ENCODE results near the gene CEP350.
"Not testable (repeated sequence)": the region's sequence is repeated elsewhere in the genome, so short reads cannot be mapped to it uniquely, and the experiment has no call there.

The CEP350 gene

DNA sequence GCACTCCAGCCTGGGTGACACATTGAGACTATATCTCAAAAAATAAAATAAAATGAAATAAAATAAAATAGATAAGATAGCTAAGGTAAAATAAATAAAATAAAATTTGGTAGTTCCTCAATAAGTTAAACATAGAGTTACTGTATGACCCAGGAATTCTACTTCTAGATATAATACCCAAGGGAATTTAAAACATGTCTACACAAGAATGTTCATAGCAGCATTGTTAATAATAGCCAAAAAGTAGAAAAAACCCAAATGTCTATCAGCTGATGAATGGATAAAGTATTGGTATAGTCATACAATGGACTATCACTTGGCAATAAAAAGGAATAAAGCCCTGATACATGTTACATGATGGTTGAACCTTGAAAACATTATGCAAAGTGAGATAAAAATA lies 47.8 kb downstream of the CEP350 start:
- Mint-ChIP-seq H3K27me3 (no peaks in the 10 kb centered on the region), H3K4me3 (no peak overlapping the region), H3K9me3 (no peaks in the 10 kb centered on the region), H3K27ac (no peak overlapping the region), H3K4me1 (ENCODE audit: low read depth) (peaks cover 6% of the 10 kb centered on the region), H3K36me3 (ENCODE audit: low read depth) (peaks cover 42% of the 10 kb centered on the region)

DNA sequence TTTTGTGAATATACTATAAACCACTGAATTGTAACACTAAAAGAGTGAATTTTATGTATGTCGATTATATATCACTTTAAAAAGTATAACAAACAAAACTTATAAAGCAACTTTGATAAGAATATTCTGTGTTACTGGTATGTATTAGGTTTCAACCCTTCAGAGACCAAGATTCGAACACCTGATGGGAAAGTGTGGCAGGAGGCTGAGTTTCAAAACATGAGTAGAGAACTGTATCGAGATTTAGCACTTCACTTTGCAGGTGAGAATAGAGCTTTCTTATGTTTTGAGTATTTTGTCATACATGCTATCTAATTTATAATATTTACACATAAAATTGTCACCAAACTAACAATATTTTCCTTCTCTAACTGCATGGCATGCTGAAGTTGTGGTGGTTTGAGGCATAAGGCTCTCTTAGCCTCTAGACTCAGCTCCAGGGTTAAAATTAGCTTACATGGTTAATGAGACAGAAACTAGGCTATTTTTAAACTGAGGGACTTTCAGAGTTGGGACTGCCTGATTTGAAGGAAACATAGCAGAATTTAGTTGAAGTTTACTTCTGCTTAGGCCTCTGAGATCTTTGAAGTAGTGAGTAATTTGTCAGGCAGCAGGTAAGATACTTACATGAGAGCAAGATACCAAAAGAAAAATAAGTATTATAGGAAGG lies 48.6 kb downstream of the CEP350 start:
- H3K4me1 Mint-ChIP-seq (ENCODE audit: low read depth) = peaks cover 6% of the 10 kb centered on the region
- no peak overlapping the region for H3K4me3 Mint-ChIP-seq
- H3K9me3 Mint-ChIP-seq = no peaks in the 10 kb centered on the region
- H3K27me3 Mint-ChIP-seq = no peaks in the 10 kb centered on the region
- H3K27ac Mint-ChIP-seq = no peak overlapping the region
- peaks cover 49% of the 10 kb centered on the region for H3K36me3 Mint-ChIP-seq (ENCODE audit: low read depth)

DNA sequence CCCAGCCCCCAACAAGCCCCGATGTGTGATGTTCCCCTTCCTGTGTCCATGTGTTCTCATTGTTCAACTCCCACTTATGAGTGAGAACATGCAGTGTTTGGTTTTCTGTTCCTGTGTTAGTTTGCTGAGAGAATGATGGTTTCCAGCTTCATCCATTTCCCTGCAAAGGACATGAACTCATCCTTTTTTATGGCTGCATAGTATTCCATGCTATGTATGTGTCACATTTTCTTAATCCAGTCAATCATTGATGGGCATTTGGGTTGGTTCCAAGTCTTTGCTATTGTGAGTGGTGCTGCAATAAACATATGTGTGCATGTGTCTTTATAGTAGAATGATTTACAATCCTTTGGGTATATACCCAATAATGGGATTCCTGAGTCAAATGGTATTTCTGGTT lies 52.2 kb downstream of the CEP350 start:
- not testable (repeated sequence) for H3K9me3 Mint-ChIP-seq; H3K4me3 Mint-ChIP-seq; H3K27me3 Mint-ChIP-seq; H3K27ac Mint-ChIP-seq; H3K4me1 Mint-ChIP-seq (ENCODE audit: low read depth)
- H3K36me3 Mint-ChIP-seq (ENCODE audit: low read depth) = peaks cover 44% of the 10 kb centered on the region

DNA sequence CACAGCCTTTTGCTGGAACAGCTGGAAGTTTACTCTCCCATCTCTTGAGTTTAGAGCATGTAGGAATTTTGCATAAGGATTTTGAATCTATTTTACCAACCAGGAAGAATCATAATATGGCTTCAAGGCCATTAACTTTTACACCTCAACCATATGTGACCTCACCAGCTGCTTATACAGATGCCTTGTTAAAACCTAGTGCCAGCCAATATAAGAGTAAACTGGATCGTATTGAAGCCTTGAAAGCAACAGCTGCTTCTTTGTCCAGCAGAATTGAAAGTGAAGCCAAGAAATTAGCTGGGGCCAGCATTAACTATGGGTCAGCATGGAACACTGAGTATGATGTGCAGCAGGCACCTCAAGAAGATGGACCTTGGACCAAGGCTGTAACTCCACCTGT lies 65.4 kb downstream of the CEP350 start:
- Mint-ChIP-seq H3K36me3 (ENCODE audit: low read depth) (peaks cover 70% of the 10 kb centered on the region), H3K9me3 (no peaks in the 10 kb centered on the region), H3K4me3 (no peak overlapping the region), H3K27ac (no peak overlapping the region), H3K27me3 (no peaks in the 10 kb centered on the region), H3K4me1 (ENCODE audit: low read depth) (no peaks in the 10 kb centered on the region)

DNA sequence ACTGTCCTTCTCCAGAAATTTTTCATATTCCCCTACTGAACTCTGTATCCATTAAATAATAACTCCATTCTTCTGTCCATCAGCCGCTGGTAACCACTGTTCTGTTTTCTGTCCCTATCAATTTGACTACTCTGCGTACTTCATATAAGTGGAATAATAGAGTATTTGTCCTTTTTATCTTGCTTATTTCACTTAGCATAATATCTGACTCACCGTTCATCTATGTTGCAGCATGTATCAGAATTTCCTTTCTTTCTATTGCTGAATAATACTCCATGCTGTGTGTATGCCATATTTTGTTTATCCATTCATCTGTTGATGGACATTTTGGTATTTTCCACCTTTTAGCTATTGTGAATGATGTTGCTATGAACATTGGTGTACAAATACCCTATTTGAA lies 71.9 kb downstream of the CEP350 start:
- Mint-ChIP-seq H3K27ac (no peak overlapping the region), H3K4me3 (no peak overlapping the region), H3K27me3 (no peaks in the 10 kb centered on the region), H3K4me1 (ENCODE audit: low read depth) (no peaks in the 10 kb centered on the region), H3K36me3 (ENCODE audit: low read depth) (peaks cover 43% of the 10 kb centered on the region), H3K9me3 (no peaks in the 10 kb centered on the region)

DNA sequence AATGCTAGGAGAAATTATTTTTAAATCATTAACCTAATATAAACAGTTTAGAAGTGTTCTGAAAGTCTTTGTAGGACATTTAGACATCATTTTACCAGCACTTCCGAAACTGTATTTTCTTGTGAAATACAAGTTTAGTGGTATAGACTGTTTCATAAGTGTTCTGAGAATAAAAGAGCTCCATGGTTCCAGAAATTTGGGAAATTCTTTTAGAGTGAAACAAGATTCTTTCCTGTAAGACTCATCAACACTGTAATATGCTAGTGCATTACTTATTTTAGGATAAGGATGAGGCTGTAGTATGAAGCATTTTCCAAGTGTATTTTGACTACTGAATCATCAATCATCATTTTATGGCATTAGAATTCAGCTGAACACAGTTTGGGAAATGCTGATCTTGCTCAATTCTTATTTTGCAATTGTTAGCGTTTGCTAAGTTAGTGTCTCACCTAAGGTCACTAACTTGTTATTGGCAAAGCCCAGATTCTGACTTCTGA lies 73.4 kb downstream of the CEP350 start:
- Mint-ChIP-seq H3K27me3 (no peaks in the 10 kb centered on the region), H3K36me3 (ENCODE audit: low read depth) (peaks cover 29% of the 10 kb centered on the region), H3K9me3 (no peaks in the 10 kb centered on the region), H3K4me1 (ENCODE audit: low read depth) (no peaks in the 10 kb centered on the region), H3K4me3 (no peak overlapping the region), H3K27ac (no peak overlapping the region)

DNA sequence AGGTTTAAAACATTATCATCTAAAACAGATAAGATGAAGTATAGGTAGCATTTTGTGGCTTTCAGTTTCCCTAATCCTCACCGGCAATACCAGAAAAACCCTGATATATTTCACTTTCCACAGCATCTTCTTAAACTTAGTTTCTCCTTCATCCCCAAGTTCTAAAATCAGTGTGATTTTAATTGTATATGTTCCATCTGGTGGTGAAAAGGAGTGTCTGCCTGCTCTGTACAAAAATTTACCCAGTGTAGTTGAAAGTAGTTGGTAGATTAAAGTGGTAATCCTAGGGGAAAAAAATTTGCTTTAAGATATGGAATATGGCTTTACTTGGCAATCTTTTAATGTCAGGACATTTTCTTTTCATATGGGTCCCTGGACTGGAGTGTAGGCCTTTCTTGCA lies 74.3 kb downstream of the CEP350 start:
- peaks cover 28% of the 10 kb centered on the region for H3K36me3 Mint-ChIP-seq (ENCODE audit: low read depth)
- H3K27ac Mint-ChIP-seq = no peak overlapping the region
- H3K4me1 Mint-ChIP-seq (ENCODE audit: low read depth) = no peaks in the 10 kb centered on the region
- no peaks in the 10 kb centered on the region for H3K9me3 Mint-ChIP-seq
- no peaks in the 10 kb centered on the region for H3K27me3 Mint-ChIP-seq
- no peak overlapping the region for H3K4me3 Mint-ChIP-seq

DNA sequence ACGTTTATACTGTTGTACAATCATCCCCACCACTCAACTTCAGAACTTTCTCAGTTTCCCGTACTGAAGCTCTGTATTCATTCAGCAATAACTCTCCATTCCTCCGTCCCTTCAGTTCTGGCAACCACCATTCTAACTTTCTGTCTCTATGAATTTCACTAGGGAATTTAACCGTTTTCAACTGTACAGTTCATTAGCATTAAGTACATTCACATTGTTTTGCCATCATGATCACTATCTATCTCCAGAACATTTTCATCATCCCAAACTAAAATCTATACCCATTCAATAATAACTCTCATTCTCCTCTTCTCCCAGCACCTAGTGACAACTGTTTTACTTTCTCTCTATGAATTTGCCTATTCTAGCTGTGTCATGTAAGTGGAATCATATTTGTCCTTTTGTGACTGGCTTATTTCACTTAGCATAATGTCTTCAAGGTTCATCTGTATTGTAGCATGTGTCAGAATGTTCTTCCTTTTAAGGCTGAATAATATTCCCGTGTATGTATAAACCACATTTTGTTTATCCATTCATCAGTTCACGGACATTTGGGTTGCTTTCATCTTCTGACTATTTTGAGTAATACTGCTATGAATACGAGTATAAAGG lies 75.0 kb downstream of the CEP350 start:
- H3K27me3 Mint-ChIP-seq = no peaks in the 10 kb centered on the region
- no peak overlapping the region for H3K4me3 Mint-ChIP-seq
- H3K9me3 Mint-ChIP-seq = no peaks in the 10 kb centered on the region
- H3K36me3 Mint-ChIP-seq (ENCODE audit: low read depth) = peaks cover 32% of the 10 kb centered on the region
- H3K27ac Mint-ChIP-seq = no peak overlapping the region
- H3K4me1 Mint-ChIP-seq (ENCODE audit: low read depth) = no peaks in the 10 kb centered on the region

DNA sequence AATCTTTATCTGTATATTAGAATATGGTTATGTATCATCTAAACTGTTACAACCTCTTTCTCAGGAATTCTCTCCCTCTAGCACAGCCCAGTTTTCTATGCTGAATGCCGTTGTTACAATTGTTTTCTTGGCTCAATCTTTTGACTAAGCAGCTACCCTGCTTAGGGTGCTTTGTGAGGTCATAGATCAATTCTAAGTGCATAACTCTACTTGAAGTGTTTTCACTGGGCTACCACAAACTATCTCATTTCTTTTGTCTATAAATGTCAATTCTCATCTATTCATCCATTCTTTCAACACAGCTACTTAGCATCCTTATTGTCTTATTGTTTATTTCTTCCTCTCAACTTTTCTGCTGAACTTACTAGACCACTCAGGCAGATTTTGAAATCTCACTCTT lies 77.1 kb downstream of the CEP350 start:
- H3K4me1 Mint-ChIP-seq (ENCODE audit: low read depth) = no peaks in the 10 kb centered on the region
- H3K36me3 Mint-ChIP-seq (ENCODE audit: low read depth) = peaks cover 38% of the 10 kb centered on the region
- no peaks in the 10 kb centered on the region for H3K27me3 Mint-ChIP-seq
- no peak overlapping the region for H3K4me3 Mint-ChIP-seq
- no peak overlapping the region for H3K27ac Mint-ChIP-seq
- H3K9me3 Mint-ChIP-seq = no peaks in the 10 kb centered on the region

DNA sequence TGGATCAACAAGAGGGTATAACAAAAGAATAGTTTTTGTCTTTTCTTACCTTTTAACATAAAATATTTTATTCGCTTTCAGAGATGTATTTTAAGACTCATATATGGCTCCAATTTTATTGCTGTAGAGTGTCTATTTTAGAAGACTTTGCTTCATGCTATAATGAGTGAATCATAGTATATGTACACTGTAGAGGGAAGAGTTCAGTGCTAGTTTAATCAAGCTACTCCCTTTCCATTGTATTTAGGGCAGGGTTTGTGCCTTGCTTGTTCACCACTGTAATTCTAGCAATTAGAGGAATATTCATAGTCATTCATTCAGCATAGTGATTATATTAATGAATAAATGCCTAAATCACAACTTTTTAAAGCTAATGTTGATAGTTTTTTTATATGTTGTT lies 78.8 kb downstream of the CEP350 start:
- H3K9me3 Mint-ChIP-seq = no peaks in the 10 kb centered on the region

DNA sequence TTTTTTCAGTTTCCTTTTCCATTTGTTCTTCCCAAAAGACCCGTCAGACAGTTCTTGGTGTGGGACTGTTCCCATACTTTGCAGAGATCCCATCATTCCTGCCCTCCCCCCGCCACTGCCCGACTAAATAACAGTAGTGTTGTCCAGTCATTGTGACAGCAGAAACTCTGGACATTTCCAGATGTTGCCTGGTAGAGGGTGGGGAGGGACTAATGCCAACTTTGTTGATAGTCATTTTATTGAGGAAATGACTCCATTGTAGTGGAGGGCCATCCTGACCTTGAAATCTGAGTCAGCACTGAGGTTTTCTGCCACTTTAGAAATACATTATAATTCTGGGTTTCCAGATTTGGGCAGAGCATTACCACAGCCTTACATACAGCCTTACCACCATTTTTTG lies 85.4 kb downstream of the CEP350 start:
- H3K27me3 Mint-ChIP-seq = no peaks in the 10 kb centered on the region
- no peak overlapping the region for H3K27ac Mint-ChIP-seq
- H3K36me3 Mint-ChIP-seq (ENCODE audit: low read depth) = peaks cover 57% of the 10 kb centered on the region

More for the DNA sequence above, 78.8 kb downstream of the CEP350 start:
- no peak overlapping the region for H3K4me3 Mint-ChIP-seq
- peaks cover 45% of the 10 kb centered on the region for H3K36me3 Mint-ChIP-seq (ENCODE audit: low read depth)
- no peak overlapping the region for H3K27ac Mint-ChIP-seq
- no peaks in the 10 kb centered on the region for H3K27me3 Mint-ChIP-seq
- H3K4me1 Mint-ChIP-seq (ENCODE audit: low read depth) = no peaks in the 10 kb centered on the region

DNA sequence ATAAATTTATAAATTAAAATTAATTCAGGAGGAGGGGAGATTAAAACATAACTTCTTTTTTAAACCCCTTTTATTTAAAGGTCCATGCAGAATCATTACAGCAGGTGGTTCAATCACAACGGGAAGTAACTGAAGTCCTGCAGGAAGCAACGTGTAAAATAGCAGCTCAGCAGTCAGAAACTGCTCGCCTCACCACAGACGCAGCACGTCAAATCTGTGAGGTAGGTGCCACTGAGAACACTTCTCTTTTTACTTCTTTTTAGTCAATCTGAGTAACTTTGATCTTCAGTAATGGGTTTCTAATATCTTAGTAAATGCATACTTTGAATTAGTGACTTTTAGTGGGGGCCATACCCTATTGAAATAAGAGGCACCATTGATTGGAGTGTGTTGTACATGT lies 87.0 kb downstream of the CEP350 start:
- Mint-ChIP-seq H3K36me3 (ENCODE audit: low read depth) (peaks cover 59% of the 10 kb centered on the region), H3K9me3 (no peaks in the 10 kb centered on the region), H3K27me3 (no peaks in the 10 kb centered on the region), H3K4me3 (no peak overlapping the region), H3K27ac (no peak overlapping the region), H3K4me1 (ENCODE audit: low read depth) (no peaks in the 10 kb centered on the region)

More for the DNA sequence above, 85.4 kb downstream of the CEP350 start:
- Mint-ChIP-seq H3K4me3 (no peak overlapping the region), H3K4me1 (ENCODE audit: low read depth) (no peaks in the 10 kb centered on the region), H3K9me3 (no peaks in the 10 kb centered on the region)

DNA sequence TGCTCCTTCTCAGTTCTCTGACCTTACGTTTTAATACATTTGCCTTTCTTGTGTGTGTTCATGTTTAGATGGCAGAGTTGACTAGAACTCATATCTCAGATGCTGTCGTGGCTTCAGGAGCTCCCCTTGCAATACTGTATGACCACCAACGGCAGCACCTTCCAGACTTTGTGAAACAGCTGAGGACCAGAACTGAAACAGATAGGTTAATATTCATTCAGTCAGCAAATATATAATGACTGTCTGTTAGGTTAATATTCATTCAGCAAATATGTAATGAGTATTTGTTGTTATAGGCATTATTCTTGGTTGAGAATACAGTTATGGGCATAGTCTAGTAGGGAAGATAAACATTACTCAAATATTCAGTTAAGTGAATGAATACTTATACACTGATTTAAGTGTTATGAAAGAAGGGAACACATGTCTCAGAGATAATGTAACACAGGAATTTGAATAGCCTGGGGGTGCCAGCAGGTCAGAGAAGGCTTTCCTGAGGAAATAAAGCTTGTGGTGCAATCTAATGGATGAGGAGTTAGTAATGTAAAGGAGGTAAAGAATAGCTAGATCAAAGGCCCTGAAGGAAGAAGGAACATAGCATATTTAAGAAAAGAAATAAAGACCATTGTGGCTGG lies 88.5 kb downstream of the CEP350 start:
- Mint-ChIP-seq H3K36me3 (ENCODE audit: low read depth) (peaks cover 59% of the 10 kb centered on the region), H3K4me3 (no peak overlapping the region), H3K27me3 (no peaks in the 10 kb centered on the region), H3K27ac (no peak overlapping the region), H3K4me1 (ENCODE audit: low read depth) (peaks cover 6% of the 10 kb centered on the region), H3K9me3 (no peaks in the 10 kb centered on the region)

DNA sequence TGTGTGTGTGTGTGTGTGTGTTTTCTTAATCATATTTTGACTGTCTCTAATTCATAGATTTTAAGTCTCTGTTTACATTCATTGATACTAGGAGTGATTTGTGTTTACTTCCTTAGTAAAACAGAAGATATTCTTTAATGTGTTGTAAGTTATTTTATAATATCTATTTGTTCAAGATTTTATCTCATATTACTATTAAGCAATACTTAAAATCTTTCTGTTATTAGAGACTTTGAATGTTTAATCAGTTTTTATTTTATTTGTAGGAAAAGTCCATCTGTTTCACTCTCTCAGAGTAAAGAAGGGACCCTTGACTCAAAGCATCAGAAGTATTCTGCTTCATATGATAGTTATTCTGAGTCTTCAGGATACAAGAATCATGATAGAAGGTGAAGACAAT lies 89.2 kb downstream of the CEP350 start:
- H3K27ac Mint-ChIP-seq = no peak overlapping the region
- H3K9me3 Mint-ChIP-seq = no peaks in the 10 kb centered on the region

DNA sequence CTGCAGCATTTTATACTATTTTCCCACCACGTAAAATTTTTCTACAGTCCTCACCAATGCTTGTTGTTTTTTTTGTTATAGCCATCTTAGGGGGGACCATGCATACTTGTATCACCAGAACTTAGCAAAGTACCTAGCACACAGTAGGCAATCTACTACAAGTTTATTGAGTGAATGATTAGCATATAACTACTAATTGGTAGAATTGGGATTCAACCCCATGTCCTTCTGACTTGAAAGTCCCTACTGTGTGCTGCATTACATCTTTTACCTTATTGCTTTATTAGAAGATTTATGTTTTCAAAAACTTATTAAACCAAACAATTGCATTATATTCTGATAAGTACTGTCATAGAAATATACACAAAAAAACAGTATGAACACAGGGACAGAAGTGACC lies 92.1 kb downstream of the CEP350 start:
- no peaks in the 10 kb centered on the region for H3K9me3 Mint-ChIP-seq
- H3K4me3 Mint-ChIP-seq = no peak overlapping the region
- H3K36me3 Mint-ChIP-seq (ENCODE audit: low read depth) = peaks cover 72% of the 10 kb centered on the region
- H3K27me3 Mint-ChIP-seq = no peaks in the 10 kb centered on the region
- no peak overlapping the region for H3K27ac Mint-ChIP-seq
- peaks cover 9% of the 10 kb centered on the region for H3K4me1 Mint-ChIP-seq (ENCODE audit: low read depth)

More for the DNA sequence above, 89.2 kb downstream of the CEP350 start:
- Mint-ChIP-seq H3K36me3 (ENCODE audit: low read depth) (peaks cover 59% of the 10 kb centered on the region), H3K4me1 (ENCODE audit: low read depth) (peaks cover 9% of the 10 kb centered on the region), H3K4me3 (no peak overlapping the region), H3K27me3 (no peaks in the 10 kb centered on the region)

Measured in stimulated activated naive CD8-positive, alpha-beta T cell treated with anti-CD3 and anti-CD28 coated beads, Interleukin-15, Interleukin-2, amounts not matched to agents 100 ng/mL and 50 ng/mL, for 24 hours (primary cell).